GM21390 (cell line): Measurements from ENCODE around the gene ADAMTSL1.

Source experiments
- ATAC-seq: cut with Tn5 transposase; IDR thresholded peaks from one replicate; pipeline ENCODE4 v1.9.1; 2021; ENCODE audit not compliant: unreplicated experiment

ADAMTSL1 gene

GRCh38 chr9:18766989-18767550, 293.1 kb downstream of the ADAMTSL1 start:
- no peak for ATAC-seq

GRCh38 chr9:18768951-18769622, 295.1 kb downstream of the ADAMTSL1 start:
- peak; percentile 89 for ATAC-seq

- no peak for ATAC-seq
Observed at GRCh38 chr9:18770131-18770908, 296.4 kb downstream of the ADAMTSL1 start.

- ATAC-seq: no peak
Observed at GRCh38 chr9:18771011-18771410, 297.1 kb downstream of the ADAMTSL1 start.

GRCh38 chr9:18771763-18772162, 297.8 kb downstream of the ADAMTSL1 start:
- ATAC-seq: no peak

GRCh38 chr9:18775241-18775640, 301.3 kb downstream of the ADAMTSL1 start:
- no peak for ATAC-seq

GRCh38 chr9:18775930-18776329, 302.0 kb downstream of the ADAMTSL1 start:
- no peak for ATAC-seq

- no peak for ATAC-seq
Observed at GRCh38 chr9:18776836-18777820, 303.2 kb downstream of the ADAMTSL1 start.

- no peak for ATAC-seq
Observed at GRCh38 chr9:18778147-18778546, 304.2 kb downstream of the ADAMTSL1 start.

- no peak for ATAC-seq
Observed at GRCh38 chr9:18778846-18779245, 304.9 kb downstream of the ADAMTSL1 start.

- no peak for ATAC-seq
Observed at GRCh38 chr9:18783909-18784308, 310.0 kb downstream of the ADAMTSL1 start.

- ATAC-seq: no peak
Observed at GRCh38 chr9:18785604-18786003, 311.7 kb downstream of the ADAMTSL1 start.

GRCh38 chr9:18786196-18786595, 312.2 kb downstream of the ADAMTSL1 start:
- ATAC-seq: no peak

- no peak for ATAC-seq
Observed at GRCh38 chr9:18786911-18787650, 313.1 kb downstream of the ADAMTSL1 start.

GRCh38 chr9:18788256-18788655, 314.3 kb downstream of the ADAMTSL1 start:
- ATAC-seq: no peak

- ATAC-seq: no peak
Observed at GRCh38 chr9:18791074-18791473, 317.1 kb downstream of the ADAMTSL1 start.

GRCh38 chr9:18793122-18793521, 319.2 kb downstream of the ADAMTSL1 start:
- ATAC-seq: no peak

- no peak for ATAC-seq
Observed at GRCh38 chr9:18795947-18796671, 322.2 kb downstream of the ADAMTSL1 start.

- ATAC-seq: no peak
Observed at GRCh38 chr9:18796696-18797270, 322.8 kb downstream of the ADAMTSL1 start.
